Measurements from ENCODE around the gene PTP4A1. TPM values are rescaled to one million over a fixed set of nuclear protein-coding genes. Genes with fewer than 3 reads are reported as not detected.

PTP4A1 gene
- total RNA-seq, 1 experiment from 2014 or later, result 123 TPM

DNA sequence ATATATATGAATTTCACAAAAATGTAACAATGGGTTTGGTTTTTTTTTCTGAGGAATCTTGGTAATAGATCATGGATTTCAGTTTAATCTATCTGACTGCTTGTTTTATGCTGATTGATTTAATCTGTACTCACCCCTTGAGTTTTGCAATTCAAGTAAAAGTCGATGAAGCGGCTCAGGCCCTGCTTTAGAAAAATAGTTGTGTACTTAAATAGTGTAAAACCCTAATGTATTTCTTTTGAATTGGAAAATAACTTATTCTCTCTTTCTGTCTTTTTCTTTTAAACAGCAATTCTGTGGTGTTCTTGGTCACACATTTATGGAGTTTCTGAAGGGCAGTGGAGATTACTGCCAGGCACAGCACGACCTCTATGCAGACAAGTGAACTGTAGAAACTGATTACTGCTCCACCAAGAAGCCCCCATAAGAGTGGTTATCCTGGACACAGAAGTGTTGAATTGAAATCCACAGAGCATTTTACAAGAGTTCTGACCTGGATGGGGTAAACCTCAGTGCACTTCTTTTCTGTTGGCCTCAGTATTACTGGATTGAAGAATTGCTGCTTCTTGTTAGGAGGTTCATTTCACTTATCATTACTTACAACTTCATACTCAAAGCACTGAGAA lies 4.0 kb downstream of the PTP4A1 start:
- RAD21 ChIA-PET (ENCODE audit: low non-redundant PET in 1 of 2, low total read pairs in 2 of 2, uncharacterized antibody in 2 of 2, unreplicated experiment in 2 of 2), result no interaction called here
- Histone ChIP-seq H3K4me1 (ENCODE audit: control insufficient read depth in 1 of 2, insufficient read depth in 2 of 2, low read length in 2 of 2) (peaks cover 1 to 25% of the 10 kb centered on the region in 2 experiments), H3K27me3 (ENCODE audit: insufficient read depth, low read length) (no peaks in the 10 kb centered on the region), H3K9me2 (ENCODE audit: insufficient read depth) (no peaks in the 10 kb centered on the region), H3K36me3 (ENCODE audit: control insufficient read depth in 1 of 2, insufficient read depth in 2 of 2, low read length in 2 of 2) (peaks cover 48 to 49% of the 10 kb centered on the region in 2 experiments), H3K9ac (ENCODE audit: low read length) (no peak overlapping the region), H3K4me2 (ENCODE audit: low read length) (no peak overlapping the region), H3K4me3 (replicated peaks in 1 of 2; ENCODE audit: low read depth in 1 of 2, low read length in 2 of 2) (no peak overlapping the region), H3K27ac (ENCODE audit: low read depth, low read length) (no peak overlapping the region), H2AFZ (ENCODE audit: low read depth, low read length, poor library complexity, severe bottlenecking) (no peak overlapping the region), H3K9me3 (ENCODE audit: control insufficient read depth in 1 of 2, insufficient read depth in 1 of 2, low read depth in 1 of 2, low read length in 2 of 2) (no peaks in the 10 kb centered on the region), H3K79me2 (ENCODE audit: insufficient read depth, low read length) (peaks cover 89% of the 10 kb centered on the region), H4K20me1 (ENCODE audit: insufficient read depth) (peaks cover 59% of the 10 kb centered on the region)
- intact Hi-C loops (cut with micrococcal nuclease), result loop anchor here (5.0 kb wide), 1 partner anchor 186 kb away; no protein-coding TSS in a partner anchor
- POLR2A ChIA-PET, result no interaction called here
- DNase-seq (ENCODE audit: low read depth, low spot score) (no peak), ATAC-seq (no peak)
- BruUV-seq (replicated peaks), result no TSS peak
- no peak for TF ChIP-seq POLR2A (IDR thresholded peaks at IDR 0.05; ENCODE audit: borderline replicate concordance, extremely low read depth, insufficient read depth, insufficient read length)
- no peak for TF ChIP-seq ZFX (IDR thresholded peaks at IDR 0.05)
- no peak for TF ChIP-seq SP1 (IDR thresholded peaks at IDR 0.05; ENCODE audit: low read depth)
- TF ChIP-seq CEBPB (IDR thresholded peaks at IDR 0.05; ENCODE audit: low read depth), result no peak
- CTCF ChIA-PET, result no interaction called here

DNA sequence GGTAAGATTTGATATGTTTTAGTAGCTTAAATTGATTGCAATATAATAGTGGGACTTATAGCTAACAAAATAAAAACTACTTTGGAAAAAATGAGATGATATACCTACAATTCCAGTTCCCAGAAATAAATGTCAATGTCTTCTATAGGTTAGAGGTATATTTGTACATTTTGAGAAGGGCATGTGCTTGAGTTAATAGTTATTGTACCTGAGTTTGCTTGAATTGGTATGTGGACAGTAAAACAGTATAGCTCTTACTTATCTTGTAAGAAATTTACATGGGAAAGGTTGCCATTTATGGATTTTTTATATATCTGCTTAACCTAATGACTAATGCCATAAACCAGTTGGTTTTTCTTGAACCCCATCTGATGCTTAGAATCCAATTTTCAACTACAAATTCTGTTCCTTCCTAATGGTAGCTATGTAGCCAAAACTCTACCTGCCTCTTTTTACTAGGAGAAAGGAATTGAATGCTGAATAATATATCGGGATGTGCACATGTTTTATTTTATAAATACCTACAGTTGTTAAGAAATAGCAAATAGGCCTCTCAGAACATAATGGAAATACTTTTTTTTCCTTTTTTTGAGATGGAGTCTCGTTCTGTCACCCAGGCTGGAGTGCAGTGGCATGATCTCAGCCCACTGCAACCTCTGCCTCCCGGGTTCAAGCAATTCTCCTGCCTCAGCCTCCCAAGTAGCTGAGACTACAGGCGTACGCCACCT lies 4.9 kb downstream of the PTP4A1 start:
- Histone ChIP-seq H3K27ac (ENCODE audit: low read depth, low read length) (no peak overlapping the region), H3K36me3 (ENCODE audit: control insufficient read depth in 1 of 2, insufficient read depth in 2 of 2, low read length in 2 of 2) (peaks cover 54 to 58% of the 10 kb centered on the region in 2 experiments), H3K4me1 (ENCODE audit: control insufficient read depth in 1 of 2, insufficient read depth in 2 of 2, low read length in 2 of 2) (peaks cover 0 to 16% of the 10 kb centered on the region in 2 experiments; a peak in 2 of 4 replicates), H4K20me1 (ENCODE audit: insufficient read depth) (peaks cover 59% of the 10 kb centered on the region), H3K79me2 (ENCODE audit: insufficient read depth, low read length) (peaks cover 98% of the 10 kb centered on the region), H3K9me3 (ENCODE audit: control insufficient read depth in 1 of 2, insufficient read depth in 1 of 2, low read depth in 1 of 2, low read length in 2 of 2) (no peaks in the 10 kb centered on the region), H3K9ac (ENCODE audit: low read length) (no peak overlapping the region), H3K4me2 (ENCODE audit: low read length) (no peak overlapping the region), H3K4me3 (replicated peaks in 1 of 2; ENCODE audit: low read depth in 1 of 2, low read length in 2 of 2) (no peak overlapping the region), H3K27me3 (ENCODE audit: insufficient read depth, low read length) (no peaks in the 10 kb centered on the region), H2AFZ (ENCODE audit: low read depth, low read length, poor library complexity, severe bottlenecking) (no peak overlapping the region), H3K9me2 (ENCODE audit: insufficient read depth) (no peaks in the 10 kb centered on the region)
- RAD21 ChIA-PET (ENCODE audit: low non-redundant PET in 1 of 2, low total read pairs in 2 of 2, uncharacterized antibody in 2 of 2, unreplicated experiment in 2 of 2), result no interaction called here
- DNase-seq (ENCODE audit: low read depth, low spot score) (no peak), ATAC-seq (no peak)
- intact Hi-C loops (cut with micrococcal nuclease), result loop anchor here (5.0 kb wide), 1 partner anchor 185 kb away; no protein-coding TSS in a partner anchor
- BruUV-seq (replicated peaks), result no TSS peak
- TF ChIP-seq ZNF274 (IDR thresholded peaks at IDR 0.05; ENCODE audit: low read depth, low read length), result no peak
- TF ChIP-seq FOSL1 (IDR thresholded peaks at IDR 0.05; ENCODE audit: low read depth), result no peak
- TF ChIP-seq SP1 (IDR thresholded peaks at IDR 0.05; ENCODE audit: low read depth), result no peak
- no peak for TF ChIP-seq RAD21 (IDR thresholded peaks at IDR 0.05; ENCODE audit: low read depth)
- no peak for TF ChIP-seq CBX3 (IDR thresholded peaks at IDR 0.05; ENCODE audit: low read depth)
- TF ChIP-seq SIN3A (IDR thresholded peaks at IDR 0.05; ENCODE audit: low read depth), result no peak
- no peak for TF ChIP-seq SRF (IDR thresholded peaks at IDR 0.05; ENCODE audit: low read depth)
- TF ChIP-seq, protein P1, sequence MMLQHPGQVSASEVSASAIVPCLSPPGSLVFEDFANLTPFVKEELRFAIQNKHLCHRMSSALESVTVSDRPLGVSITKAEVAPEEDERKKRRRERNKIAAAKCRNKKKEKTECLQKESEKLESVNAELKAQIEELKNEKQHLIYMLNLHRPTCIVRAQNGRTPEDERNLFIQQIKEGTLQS (IDR thresholded peaks at IDR 0.05), result no peak
- no peak for TF ChIP-seq EZH2 (IDR thresholded peaks at IDR 0.05)
- TF ChIP-seq CEBPB (IDR thresholded peaks at IDR 0.05; ENCODE audit: low read depth), result no peak
- no peak for TF ChIP-seq ZFX (IDR thresholded peaks at IDR 0.05)
- TF ChIP-seq, protein P2, sequence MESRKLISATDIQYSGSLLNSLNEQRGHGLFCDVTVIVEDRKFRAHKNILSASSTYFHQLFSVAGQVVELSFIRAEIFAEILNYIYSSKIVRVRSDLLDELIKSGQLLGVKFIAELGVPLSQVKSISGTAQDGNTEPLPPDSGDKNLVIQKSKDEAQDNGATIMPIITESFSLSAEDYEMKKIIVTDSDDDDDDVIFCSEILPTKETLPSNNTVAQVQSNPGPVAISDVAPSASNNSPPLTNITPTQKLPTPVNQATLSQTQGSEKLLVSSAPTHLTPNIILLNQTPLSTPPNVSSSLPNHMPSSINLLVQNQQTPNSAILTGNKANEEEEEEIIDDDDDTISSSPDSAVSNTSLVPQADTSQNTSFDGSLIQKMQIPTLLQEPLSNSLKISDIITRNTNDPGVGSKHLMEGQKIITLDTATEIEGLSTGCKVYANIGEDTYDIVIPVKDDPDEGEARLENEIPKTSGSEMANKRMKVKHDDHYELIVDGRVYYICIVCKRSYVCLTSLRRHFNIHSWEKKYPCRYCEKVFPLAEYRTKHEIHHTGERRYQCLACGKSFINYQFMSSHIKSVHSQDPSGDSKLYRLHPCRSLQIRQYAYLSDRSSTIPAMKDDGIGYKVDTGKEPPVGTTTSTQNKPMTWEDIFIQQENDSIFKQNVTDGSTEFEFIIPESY (IDR thresholded peaks at IDR 0.05; ENCODE audit: extremely low read depth, insufficient replicate concordance, low read length), result no peak
- no peak for TF ChIP-seq POLR2A (IDR thresholded peaks at IDR 0.05; ENCODE audit: borderline replicate concordance, extremely low read depth, insufficient read depth, insufficient read length)
- no peak for TF ChIP-seq YY1 (IDR thresholded peaks at IDR 0.05; ENCODE audit: extremely low read depth, insufficient replicate concordance, low read depth, low read length)
- no peak for TF ChIP-seq POLR2AphosphoS5 (IDR thresholded peaks at IDR 0.05; ENCODE audit: low read depth, low read length)
- POLR2A ChIA-PET, result no interaction called here
- CTCF ChIA-PET, result interaction anchor here (0.6 kb wide), 1 partner anchor 224 kb away, joined by 3 read pairs; no protein-coding TSS in a partner anchor
